Activated T-cell treated with anti-CD3 and anti-CD28 coated beads, Interleukin-2, amount 50 U/mL, for 48 hours (primary cell): ENCODE measurements around the gene RHOU.

ENCODE experiments used
- DNase-seq, 2 experiments: peaks; one replicate each; pipeline ENCODE4 v3.0.0-alpha.2; 2020

Gene RHOU

GRCh38 chr1:228785366-228786330, 50.4 kb downstream of the RHOU start:
- no peak for DNase-seq

GRCh38 chr1:228786361-228787129, 51.3 kb downstream of the RHOU start:
- no peak for DNase-seq

GRCh38 chr1:228791791-228792190, 56.5 kb downstream of the RHOU start:
- no peak for DNase-seq

GRCh38 chr1:228792601-228793000, 57.3 kb downstream of the RHOU start:
- DNase-seq, result no peak

GRCh38 chr1:228793032-228793431, 57.8 kb downstream of the RHOU start:
- peak in 1 of 2 experiments; percentile 28 for DNase-seq

- peak; percentile 48 to 49 for DNase-seq
Measured at GRCh38 chr1:228794173-228794572, 58.9 kb downstream of the RHOU start.

- DNase-seq, result peak; percentile 54 to 60
Measured at GRCh38 chr1:228794810-228795209, 59.5 kb downstream of the RHOU start.

GRCh38 chr1:228795596-228795995, 60.3 kb downstream of the RHOU start:
- DNase-seq, result no peak
